ENCODE measurements around the gene CLUH.

CLUH gene

DNA sequence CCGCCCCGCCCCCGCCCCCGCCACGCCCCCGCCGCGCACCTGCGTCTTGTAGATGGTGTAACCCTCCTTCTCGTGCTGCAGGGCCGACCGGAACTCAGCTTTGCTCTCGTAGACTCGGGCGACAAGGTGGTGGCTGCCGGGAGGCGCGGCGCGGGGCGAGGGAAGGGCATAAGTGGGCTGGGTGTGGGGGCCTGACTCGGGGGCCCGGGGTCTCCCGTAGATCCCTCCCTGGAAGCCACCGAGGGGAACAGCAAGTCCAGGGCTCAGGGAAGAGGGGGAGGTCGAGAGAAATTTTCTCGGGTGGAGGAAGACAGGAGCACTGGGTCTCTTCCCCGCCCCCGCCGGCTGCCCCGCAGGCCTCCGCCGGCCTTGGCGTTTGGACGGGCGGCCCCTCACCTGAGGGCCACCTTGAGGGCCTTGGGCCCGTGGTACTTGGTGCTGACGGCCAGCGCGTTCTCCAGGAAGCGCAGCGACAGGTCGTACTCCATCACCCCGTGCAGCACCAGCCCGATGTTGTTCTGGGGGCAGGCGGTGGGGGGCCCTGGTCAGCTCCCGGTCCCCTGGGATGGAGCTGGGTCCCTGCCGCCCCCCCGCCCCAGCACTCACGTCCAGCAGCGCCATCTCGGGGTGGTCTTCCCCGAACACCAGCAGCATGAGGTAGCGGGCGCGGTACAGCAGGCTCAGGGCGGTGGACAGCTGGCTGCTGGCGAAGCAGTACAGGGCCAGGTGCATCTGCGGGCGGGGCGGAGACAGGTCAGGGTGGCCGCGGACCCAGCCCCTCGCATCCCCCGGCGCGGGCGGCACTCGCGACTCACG is 19.4 kb downstream of the CLUH start (continued):
- TF ChIP-seq MEIS1 (CRISPR knock-in tag; IDR thresholded peaks at IDR 0.05; ENCODE audit: borderline replicate concordance): no peak
- TF ChIP-seq ZNF626 (tag by site-specific recombination; IDR thresholded peaks at IDR 0.05): no peak
- TF ChIP-seq ZBTB1 (tag by site-specific recombination; IDR thresholded peaks at IDR 0.05): no peak
- no peak for TF ChIP-seq MZF1 (tag by site-specific recombination; IDR thresholded peaks at IDR 0.05; ENCODE audit: borderline replicate concordance)

DNA sequence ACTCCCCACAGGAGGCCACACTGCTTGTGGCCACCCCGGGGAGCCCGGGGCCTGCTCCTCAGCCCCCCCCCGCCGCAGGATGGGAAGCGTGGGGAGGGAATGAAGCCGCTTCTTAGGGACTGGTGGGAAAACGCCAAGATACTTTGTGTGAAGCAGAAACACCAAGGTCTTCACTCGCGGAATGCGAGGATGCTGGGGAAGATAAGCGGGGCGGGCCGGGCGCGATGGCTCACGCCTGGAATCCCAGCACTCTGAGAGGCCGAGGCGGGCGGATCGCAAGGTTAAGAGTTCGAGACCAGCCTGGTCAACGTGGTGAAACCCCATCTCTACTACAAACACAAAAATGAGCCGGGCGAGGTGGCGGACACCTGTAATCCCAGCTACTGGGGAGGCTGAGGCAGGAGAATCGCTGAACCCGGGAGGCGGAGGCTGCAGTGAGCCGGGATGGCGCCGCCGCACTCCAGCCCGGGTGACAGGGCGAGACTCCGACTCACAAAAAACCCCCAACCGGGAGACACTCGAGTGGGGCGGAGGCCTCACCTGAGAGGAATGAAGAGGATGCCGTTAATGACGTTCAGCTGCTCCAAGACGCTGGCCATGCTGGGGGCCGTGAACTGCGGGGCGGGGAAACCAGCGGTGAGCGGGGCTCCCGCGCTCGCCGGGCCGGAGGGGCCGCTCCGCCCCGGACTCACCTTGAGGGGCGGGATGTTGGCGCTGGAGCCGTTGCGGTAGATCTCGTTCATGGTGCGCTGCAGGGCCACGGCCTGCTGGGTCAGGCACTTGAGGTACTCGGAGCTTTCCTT is 20.3 kb downstream of the CLUH start:
- TF ChIP-seq KLF8 (tag by site-specific recombination; IDR thresholded peaks at IDR 0.05) (0 out of 2 replicates have a peak, but pooled peaks have one; percentile 29), ZNF501 (tag by site-specific recombination; IDR thresholded peaks at IDR 0.05) (no peak)
- no peak overlapping the region for H3K4me3 ChIP-seq (ENCODE audit: low read depth, low read length)
- no peaks in the 10 kb centered on the region for H3K4me1 ChIP-seq (ENCODE audit: control insufficient read depth, insufficient read depth, low read length)
- H3K9me3 ChIP-seq (ENCODE audit: control insufficient read depth, insufficient read depth, low read depth, low read length): no peaks in the 10 kb centered on the region
- H3K36me3 ChIP-seq (ENCODE audit: control insufficient read depth in 2 of 2, insufficient read depth in 1 of 2, low read length in 2 of 2): peaks cover 7 to 67% of the 10 kb centered on the region in 2 experiments; a peak in 2 of 3 replicates
- no peak overlapping the region for H3K27ac ChIP-seq (ENCODE audit: extremely low read depth, low read depth, low read length)
- ChIA-PET CTCF (interaction anchor here (0.9 kb wide), 1 partner anchor 16 kb away, joined by 3 read pairs; no protein-coding TSS in a partner anchor), POLR2A (interaction anchor here (0.5 to 0.6 kb wide), 2 partner anchors 29 to 145 kb away, joined by 3 to 6 read pairs; no protein-coding TSS in a partner anchor)

DNA sequence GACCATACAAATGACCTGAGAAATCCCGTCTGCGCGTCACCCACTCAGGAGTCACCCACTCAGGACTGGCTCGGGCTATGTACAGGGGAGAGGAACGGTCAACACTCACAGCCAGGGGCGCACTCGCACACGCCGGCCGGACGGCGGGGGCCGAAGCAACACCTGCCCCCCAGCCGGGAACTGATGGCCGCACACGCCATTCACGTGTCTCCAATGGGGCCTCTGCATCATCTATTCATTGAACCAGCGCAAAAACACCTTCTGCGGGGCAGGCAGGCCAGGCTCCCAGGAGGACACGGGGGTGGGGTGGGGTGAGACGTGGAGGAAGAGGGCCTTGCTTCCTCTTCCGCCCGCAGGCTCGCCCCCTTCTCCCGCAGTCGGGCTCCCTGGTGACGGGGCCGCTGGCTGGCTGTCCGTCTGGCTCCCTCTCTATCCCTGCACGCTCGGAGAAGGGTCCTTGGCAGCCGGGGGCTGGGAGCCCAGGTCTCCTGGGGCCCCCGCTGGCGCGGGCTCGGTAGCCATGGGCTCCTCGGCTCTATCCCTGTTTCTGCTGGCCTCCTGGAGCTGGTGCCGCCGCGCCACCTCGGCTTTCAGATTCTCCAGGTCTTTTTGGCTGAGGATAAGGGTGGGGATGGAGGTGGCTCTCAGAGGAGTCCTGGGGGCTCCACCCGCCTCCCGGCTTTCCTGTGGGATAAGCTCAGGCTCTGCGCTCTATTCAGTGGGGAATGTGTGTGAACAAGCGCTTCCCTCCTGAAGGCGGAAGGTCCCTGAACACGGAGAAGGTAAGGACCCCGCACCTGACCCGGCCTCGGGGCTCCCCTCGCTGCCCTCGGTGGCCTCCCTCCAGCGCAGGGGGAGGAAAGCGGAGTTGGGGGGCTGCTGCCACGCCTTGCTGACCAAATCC is 21.1 kb downstream of the CLUH start:
- ChIA-PET CTCF (no interaction called here), POLR2A (no interaction called here)
- H3K27ac ChIP-seq (ENCODE audit: extremely low read depth, low read depth, low read length): no peak overlapping the region
- H3K4me1 ChIP-seq (ENCODE audit: control insufficient read depth, insufficient read depth, low read length): no peaks in the 10 kb centered on the region
- H3K9me3 ChIP-seq (ENCODE audit: control insufficient read depth, insufficient read depth, low read depth, low read length): no peaks in the 10 kb centered on the region
- TF ChIP-seq ZNF138 (tag by site-specific recombination; IDR thresholded peaks at IDR 0.05; ENCODE audit: borderline replicate concordance) (no peak), ZFHX2 (tag by site-specific recombination; conservative IDR thresholded peaks at IDR 0.05) (0 out of 2 replicates have a peak, but pooled peaks have one; percentile 16)
- peaks cover 7 to 59% of the 10 kb centered on the region in 2 experiments; a peak in 2 of 3 replicates for H3K36me3 ChIP-seq (ENCODE audit: control insufficient read depth in 2 of 2, insufficient read depth in 1 of 2, low read length in 2 of 2)
- no peak overlapping the region for H3K4me3 ChIP-seq (ENCODE audit: low read depth, low read length)

DNA sequence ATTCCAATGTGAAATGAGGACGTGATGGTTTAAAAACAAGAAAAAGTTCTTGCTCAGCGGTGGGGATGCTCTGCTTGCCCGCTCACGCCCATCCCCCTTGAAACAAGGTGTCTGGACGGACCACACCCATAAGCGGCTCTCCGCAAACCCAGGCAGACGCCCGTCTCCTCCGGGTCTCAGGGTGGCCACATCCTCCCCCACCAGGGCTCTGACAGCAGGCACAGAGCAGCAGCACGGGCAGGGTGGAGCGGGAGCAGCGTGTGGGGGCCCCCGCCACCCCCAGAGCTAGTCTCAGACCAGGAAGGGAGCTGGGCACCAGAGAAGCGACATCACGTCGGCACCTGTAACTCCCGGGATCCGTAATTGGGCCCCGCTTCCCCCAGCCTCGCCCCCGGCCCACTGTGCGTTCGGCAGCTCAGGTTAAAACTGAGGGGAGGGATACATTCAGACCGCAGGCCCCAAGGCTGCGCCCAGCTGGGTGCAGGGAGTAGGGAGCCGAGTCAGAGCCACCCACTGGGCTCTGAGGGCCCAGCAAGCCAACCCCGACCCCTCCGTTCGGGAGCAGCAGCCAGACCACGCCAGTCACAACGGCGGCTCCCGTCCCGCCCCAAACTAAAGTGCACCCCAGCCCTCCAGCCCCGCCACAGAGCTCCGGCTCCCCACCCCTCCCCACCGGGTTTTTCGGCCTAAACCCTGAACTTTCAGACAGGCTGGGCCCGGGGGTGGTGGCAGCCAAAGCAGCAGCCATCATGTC is 22.0 kb downstream of the CLUH start:
- Histone ChIP-seq H3K9me3 (ENCODE audit: control insufficient read depth, insufficient read depth, low read depth, low read length) (no peaks in the 10 kb centered on the region), H3K4me1 (ENCODE audit: control insufficient read depth, insufficient read depth, low read length) (no peaks in the 10 kb centered on the region), H3K4me3 (ENCODE audit: low read depth, low read length) (no peak overlapping the region), H3K27ac (ENCODE audit: extremely low read depth, low read depth, low read length) (no peak overlapping the region), H3K36me3 (ENCODE audit: control insufficient read depth in 2 of 2, insufficient read depth in 1 of 2, low read length in 2 of 2) (peaks cover 7 to 56% of the 10 kb centered on the region in 2 experiments; a peak in 2 of 3 replicates)
- POLR2A ChIA-PET: no interaction called here
- TF ChIP-seq ZNF138 (tag by site-specific recombination; IDR thresholded peaks at IDR 0.05; ENCODE audit: borderline replicate concordance) (no peak), ZNF843 (tag by site-specific recombination; IDR thresholded peaks at IDR 0.05) (no peak), KLF1 (tag by site-specific recombination; IDR thresholded peaks at IDR 0.05) (peak; percentile 65), ZFHX2 (tag by site-specific recombination; conservative IDR thresholded peaks at IDR 0.05) (0 out of 2 replicates have a peak, but pooled peaks have one; percentile 2), ZNF76 (tag by site-specific recombination; IDR thresholded peaks at IDR 0.05; ENCODE audit: borderline replicate concordance, low read depth) (no peak), ZFP41 (tag by site-specific recombination; IDR thresholded peaks at IDR 0.05; ENCODE audit: borderline replicate concordance) (no peak)
- TF ChIP-seq, protein P1, sequence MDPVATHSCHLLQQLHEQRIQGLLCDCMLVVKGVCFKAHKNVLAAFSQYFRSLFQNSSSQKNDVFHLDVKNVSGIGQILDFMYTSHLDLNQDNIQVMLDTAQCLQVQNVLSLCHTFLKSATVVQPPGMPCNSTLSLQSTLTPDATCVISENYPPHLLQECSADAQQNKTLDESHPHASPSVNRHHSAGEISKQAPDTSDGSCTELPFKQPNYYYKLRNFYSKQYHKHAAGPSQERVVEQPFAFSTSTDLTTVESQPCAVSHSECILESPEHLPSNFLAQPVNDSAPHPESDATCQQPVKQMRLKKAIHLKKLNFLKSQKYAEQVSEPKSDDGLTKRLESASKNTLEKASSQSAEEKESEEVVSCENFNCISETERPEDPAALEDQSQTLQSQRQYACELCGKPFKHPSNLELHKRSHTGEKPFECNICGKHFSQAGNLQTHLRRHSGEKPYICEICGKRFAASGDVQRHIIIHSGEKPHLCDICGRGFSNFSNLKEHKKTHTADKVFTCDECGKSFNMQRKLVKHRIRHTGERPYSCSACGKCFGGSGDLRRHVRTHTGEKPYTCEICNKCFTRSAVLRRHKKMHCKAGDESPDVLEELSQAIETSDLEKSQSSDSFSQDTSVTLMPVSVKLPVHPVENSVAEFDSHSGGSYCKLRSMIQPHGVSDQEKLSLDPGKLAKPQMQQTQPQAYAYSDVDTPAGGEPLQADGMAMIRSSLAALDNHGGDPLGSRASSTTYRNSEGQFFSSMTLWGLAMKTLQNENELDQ (tag by site-specific recombination; IDR thresholded peaks at IDR 0.05; ENCODE audit: low read depth): no peak
- TF ChIP-seq, protein P2, sequence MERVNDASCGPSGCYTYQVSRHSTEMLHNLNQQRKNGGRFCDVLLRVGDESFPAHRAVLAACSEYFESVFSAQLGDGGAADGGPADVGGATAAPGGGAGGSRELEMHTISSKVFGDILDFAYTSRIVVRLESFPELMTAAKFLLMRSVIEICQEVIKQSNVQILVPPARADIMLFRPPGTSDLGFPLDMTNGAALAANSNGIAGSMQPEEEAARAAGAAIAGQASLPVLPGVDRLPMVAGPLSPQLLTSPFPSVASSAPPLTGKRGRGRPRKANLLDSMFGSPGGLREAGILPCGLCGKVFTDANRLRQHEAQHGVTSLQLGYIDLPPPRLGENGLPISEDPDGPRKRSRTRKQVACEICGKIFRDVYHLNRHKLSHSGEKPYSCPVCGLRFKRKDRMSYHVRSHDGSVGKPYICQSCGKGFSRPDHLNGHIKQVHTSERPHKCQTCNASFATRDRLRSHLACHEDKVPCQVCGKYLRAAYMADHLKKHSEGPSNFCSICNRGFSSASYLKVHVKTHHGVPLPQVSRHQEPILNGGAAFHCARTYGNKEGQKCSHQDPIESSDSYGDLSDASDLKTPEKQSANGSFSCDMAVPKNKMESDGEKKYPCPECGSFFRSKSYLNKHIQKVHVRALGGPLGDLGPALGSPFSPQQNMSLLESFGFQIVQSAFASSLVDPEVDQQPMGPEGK (tag by site-specific recombination; IDR thresholded peaks at IDR 0.05): 0 out of 2 replicates have a peak, but pooled peaks have one; percentile 13
- CTCF ChIA-PET: no interaction called here
